COLO829 (cell line): Measurements from ENCODE around the gene ARID3B.
A peak's percentile ranks its signal among the peaks of the same experiment; 100 is the strongest.
"Not testable (repeated sequence)": the region's sequence is repeated elsewhere in the genome, so short reads cannot be mapped to it uniquely, and the experiment has no call there.

Experiments
- DNase-seq: peaks from one replicate; pipeline ENCODE4 v3.0.0; 2012; ENCODE audit warnings: low spot score

ARID3B gene

GRCh38 chr15:74540761-74541493 is at the start of gene ARID3B:
Gene ARID3B, plus strand, starts transcription at chr15:74541220. Its CDS starts 2,717 bp downstream, at chr15:74543937.
- peak; percentile 79 for DNase-seq

GRCh38 chr15:74496648-74497047 is 44.4 kb upstream of the ARID3B start:
- no peak for DNase-seq

GRCh38 chr15:74497584-74497983 is 43.4 kb upstream of the ARID3B start:
- DNase-seq: no peak

- DNase-seq: no peak
Measured at GRCh38 chr15:74499366-74499765, 41.7 kb upstream of the ARID3B start.

- no peak for DNase-seq
Measured at GRCh38 chr15:74500401-74500800, 40.6 kb upstream of the ARID3B start.

- no peak for DNase-seq
Measured at GRCh38 chr15:74502301-74502700, 38.7 kb upstream of the ARID3B start.

- no peak for DNase-seq
Measured at GRCh38 chr15:74504418-74504817, 36.6 kb upstream of the ARID3B start.

GRCh38 chr15:74504836-74505235 is 36.2 kb upstream of the ARID3B start:
- no peak for DNase-seq

- no peak for DNase-seq
Measured at GRCh38 chr15:74505837-74506514, 35.0 kb upstream of the ARID3B start.

- DNase-seq: no peak
Measured at GRCh38 chr15:74506515-74506840, 34.5 kb upstream of the ARID3B start.

- DNase-seq: no peak
Measured at GRCh38 chr15:74511583-74511982, 29.4 kb upstream of the ARID3B start.

GRCh38 chr15:74514059-74514458 is 27.0 kb upstream of the ARID3B start:
- DNase-seq: not testable (repeated sequence)

- no peak for DNase-seq
Measured at GRCh38 chr15:74517096-74517495, 23.9 kb upstream of the ARID3B start.

GRCh38 chr15:74519311-74519710 is 21.7 kb upstream of the ARID3B start:
- DNase-seq: no peak

- DNase-seq: no peak
Measured at GRCh38 chr15:74520407-74520806, 20.6 kb upstream of the ARID3B start.

GRCh38 chr15:74523982-74524381 is 17.0 kb upstream of the ARID3B start:
- DNase-seq: no peak

GRCh38 chr15:74525309-74525708 is 15.7 kb upstream of the ARID3B start:
- no peak for DNase-seq

GRCh38 chr15:74525945-74526344 is 15.1 kb upstream of the ARID3B start:
- DNase-seq: no peak

- no peak for DNase-seq
Measured at GRCh38 chr15:74528876-74529275, 12.1 kb upstream of the ARID3B start.

- DNase-seq: no peak
Measured at GRCh38 chr15:74529921-74530320, 11.1 kb upstream of the ARID3B start.

GRCh38 chr15:74530771-74531143 is 10.3 kb upstream of the ARID3B start:
- no peak for DNase-seq

GRCh38 chr15:74531144-74531811 is 9.7 kb upstream of the ARID3B start:
- no peak for DNase-seq

- DNase-seq: peak; percentile 7
Measured at GRCh38 chr15:74535388-74536084, 5.5 kb upstream of the ARID3B start.
